CD4-positive, alpha-beta T cell treated with Interleukin-12 subunit alpha and Interleukin-12 subunit beta, for 1 hour (primary cell): Measurements from ENCODE around the gene RBBP5.

Experiments used
- DNase-seq: peaks from one replicate; pipeline ENCODE4 v3.0.0-alpha.2; 2020

The RBBP5 gene

GRCh38 chr1:205054013-205054412 lies 67.8 kb downstream of the RBBP5 start:
- DNase-seq: no peak

GRCh38 chr1:205053296-205053695 lies 68.5 kb downstream of the RBBP5 start:
- DNase-seq: no peak

- DNase-seq: no peak
Measured at GRCh38 chr1:205052690-205053089, 69.1 kb downstream of the RBBP5 start.

- no peak for DNase-seq
Measured at GRCh38 chr1:205049479-205049878, 72.3 kb downstream of the RBBP5 start.

- DNase-seq: no peak
Measured at GRCh38 chr1:205048382-205048781, 73.4 kb downstream of the RBBP5 start.

- no peak for DNase-seq
Measured at GRCh38 chr1:205047764-205048231, 74.0 kb downstream of the RBBP5 start.

- no peak for DNase-seq
Measured at GRCh38 chr1:205046870-205047269, 74.9 kb downstream of the RBBP5 start.

- DNase-seq: no peak
Measured at GRCh38 chr1:205045146-205045545, 76.6 kb downstream of the RBBP5 start.

- no peak for DNase-seq
Measured at GRCh38 chr1:205044741-205045140, 77.0 kb downstream of the RBBP5 start.

- no peak for DNase-seq
Measured at GRCh38 chr1:205043866-205044265, 77.9 kb downstream of the RBBP5 start.

- DNase-seq: no peak
Measured at GRCh38 chr1:205042911-205043806, 78.6 kb downstream of the RBBP5 start, which contains the start of gene CNTN2. CNTN2 (plus strand) TSS chr1:205043212; CDS start chr1:205053186, 9,974 bp downstream.

- DNase-seq: no peak
Measured at GRCh38 chr1:205041998-205042910, 79.5 kb downstream of the RBBP5 start.

- no peak for DNase-seq
Measured at GRCh38 chr1:205041001-205041715, 80.6 kb downstream of the RBBP5 start.

GRCh38 chr1:205038132-205038786 lies 83.5 kb downstream of the RBBP5 start:
- no peak for DNase-seq

- no peak for DNase-seq
Measured at GRCh38 chr1:205037539-205037938, 84.2 kb downstream of the RBBP5 start.
